ENCODE data around the gene ZNF358. TPM values are rescaled to one million over a fixed set of nuclear protein-coding genes. Genes with fewer than 3 reads are reported as not detected.
"Not testable (repeated sequence)": the region's sequence is repeated elsewhere in the genome, so short reads cannot be mapped to it uniquely, and the experiment has no call there.

Gene ZNF358
- total RNA-seq, 1 donor from 2014 or later, result 11.2 TPM

GRCh38 chr19:7535998-7536695 lies 20.2 kb downstream of the ZNF358 start:
- ATAC-seq, result no peak

GRCh38 chr19:7538990-7539389 lies 23.1 kb downstream of the ZNF358 start:
- not testable (repeated sequence) for ATAC-seq

GRCh38 chr19:7539827-7540425 lies 24.0 kb downstream of the ZNF358 start:
- no peak for ATAC-seq

- ATAC-seq, result peak; percentile 2
Measured at GRCh38 chr19:7540761-7541474, 25.0 kb downstream of the ZNF358 start.

- no peak for ATAC-seq
Measured at GRCh38 chr19:7541475-7541824, 25.5 kb downstream of the ZNF358 start.

- no peak for ATAC-seq
Measured at GRCh38 chr19:7541828-7542443, 26.0 kb downstream of the ZNF358 start.

GRCh38 chr19:7542556-7543348 lies 26.8 kb downstream of the ZNF358 start:
- ATAC-seq, result no peak

- no peak for ATAC-seq
Measured at GRCh38 chr19:7544626-7545025, 28.7 kb downstream of the ZNF358 start.

GRCh38 chr19:7545300-7545699 lies 29.4 kb downstream of the ZNF358 start:
- ATAC-seq, result no peak

- ATAC-seq, result peak; percentile 52
Measured at GRCh38 chr19:7545904-7546303, 30.0 kb downstream of the ZNF358 start.

- no peak for ATAC-seq
Measured at GRCh38 chr19:7547159-7547558, 31.3 kb downstream of the ZNF358 start.

- no peak for ATAC-seq
Measured at GRCh38 chr19:7549429-7550148, 33.7 kb downstream of the ZNF358 start.

GRCh38 chr19:7550169-7550770 lies 34.4 kb downstream of the ZNF358 start:
- ATAC-seq, result peak; percentile 15

GRCh38 chr19:7550987-7551761 lies 35.3 kb downstream of the ZNF358 start:
- ATAC-seq, result peak; percentile 17

GRCh38 chr19:7552781-7553180 lies 36.9 kb downstream of the ZNF358 start:
- no peak for ATAC-seq

- no peak for ATAC-seq
Measured at GRCh38 chr19:7554565-7554964, 38.7 kb downstream of the ZNF358 start.

- ATAC-seq, result peak; percentile 5
Measured at GRCh38 chr19:7554990-7555864, 39.3 kb downstream of the ZNF358 start.

GRCh38 chr19:7556696-7557315 lies 40.9 kb downstream of the ZNF358 start:
- ATAC-seq, result no peak

- no peak for ATAC-seq
Measured at GRCh38 chr19:7558667-7559066, 42.8 kb downstream of the ZNF358 start.
